GM18951 (cell line): ENCODE measurements around the gene PMEPA1.

ENCODE experiments used
- POLR2A ChIP-seq: IDR thresholded peaks from 4 replicates; pipeline ENCODE4 v1.6.1; 2011; ENCODE audit warnings: mild to moderate bottlenecking; ENCODE audit not compliant: insufficient read length, insufficient read depth; ENCODE audit errors: extremely low read depth
- in situ Hi-C: fragments of 300-500 bp; cut with MboI; formaldehyde crosslinking; loops from one replicate; pipeline ENCODE4 v1.12.0; 2022; ENCODE audit warnings: low sequenced_read_pairs, mixed read lengths, inconsistent platforms; ENCODE audit not compliant: unreplicated experiment

The PMEPA1 gene

DNA sequence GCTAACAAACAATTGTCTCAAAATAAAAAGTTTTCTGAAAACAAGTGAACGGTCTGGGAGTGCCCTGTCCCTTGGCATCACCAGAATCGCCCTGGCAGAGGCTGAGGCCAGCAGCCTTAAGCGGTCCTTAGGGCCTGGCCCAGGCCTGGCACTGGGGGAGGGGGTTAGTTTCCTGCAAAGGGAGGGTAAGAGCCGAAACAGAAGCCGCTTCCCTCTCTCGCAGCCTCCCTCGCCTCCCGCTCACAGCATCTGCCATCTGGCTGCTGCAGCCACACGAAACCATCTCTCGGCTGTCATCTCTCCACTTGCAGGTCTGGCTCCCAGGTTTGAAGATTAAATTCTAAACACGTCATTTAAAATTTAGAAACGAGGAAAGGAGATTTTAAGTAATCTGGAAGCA is 31.5 kb downstream of the PMEPA1 start:
- no peak for TF ChIP-seq POLR2A
- in situ Hi-C loops: no loop called here

DNA sequence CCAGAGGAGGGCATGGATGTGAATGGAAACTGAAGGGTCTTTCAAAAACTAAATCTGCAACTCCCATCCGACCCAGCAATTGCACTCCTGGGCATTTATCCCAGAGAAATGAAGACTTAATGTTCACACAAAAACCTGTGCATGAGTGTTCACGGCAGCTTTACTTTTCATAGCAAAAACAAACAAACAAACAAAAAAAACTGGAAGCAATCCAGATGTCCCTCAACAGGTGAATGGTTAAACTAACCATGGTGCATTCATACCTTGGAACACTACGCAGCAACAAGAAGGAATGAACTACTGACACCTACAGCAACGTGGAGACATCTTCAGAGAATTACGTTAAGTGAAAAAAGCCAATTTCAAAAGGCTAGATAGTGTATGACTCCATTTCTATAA is 32.2 kb downstream of the PMEPA1 start:
- in situ Hi-C loops: no loop called here
- no peak for TF ChIP-seq POLR2A

DNA sequence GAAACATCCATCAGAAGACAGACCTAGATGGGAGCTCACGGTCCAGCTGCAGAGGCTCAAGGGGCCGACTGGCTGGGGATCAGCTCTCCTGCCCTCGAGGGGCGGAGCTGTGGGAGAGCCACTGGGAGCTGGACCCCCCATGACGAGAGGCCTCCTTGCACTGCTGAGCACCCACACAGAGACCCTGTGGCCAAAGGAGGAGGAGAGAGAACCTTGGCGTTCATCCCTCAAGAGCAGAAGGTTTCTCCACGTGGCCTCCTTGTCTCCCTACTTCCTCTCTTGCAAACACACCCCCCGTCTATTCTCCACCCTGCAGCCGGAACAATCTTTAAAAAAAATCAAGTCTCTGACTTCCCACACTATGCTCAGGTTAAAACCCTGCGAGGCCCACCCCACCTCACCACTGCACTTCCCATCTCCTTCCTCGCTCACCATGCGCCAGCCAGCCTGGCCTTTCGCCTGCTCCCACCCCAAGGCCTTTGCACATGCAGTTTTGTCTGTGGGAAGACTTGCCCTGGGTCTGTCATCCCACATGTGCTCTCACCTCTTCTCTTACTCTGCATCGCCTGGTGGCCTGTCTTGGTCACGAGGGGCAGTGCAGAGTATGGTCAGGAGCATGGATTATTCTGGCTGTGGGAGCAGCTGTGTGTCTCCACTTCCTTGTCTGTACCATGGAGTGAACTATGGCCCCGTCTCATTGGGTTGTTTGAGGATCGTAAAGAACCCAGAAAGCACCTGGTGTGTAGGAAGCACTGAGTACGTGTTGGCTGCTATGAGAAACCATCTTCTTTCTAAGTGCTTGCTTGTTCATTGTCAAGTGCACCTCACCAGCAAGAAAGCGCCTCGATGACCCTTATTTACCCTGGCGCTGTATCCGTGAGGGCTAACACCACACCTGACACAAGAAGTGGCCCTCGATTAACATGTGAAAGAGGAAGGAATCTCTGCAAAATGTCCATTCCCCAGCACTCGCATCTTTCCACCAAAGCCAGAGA is 32.9 kb downstream of the PMEPA1 start:
- in situ Hi-C loops: no loop called here
- no peak for TF ChIP-seq POLR2A

DNA sequence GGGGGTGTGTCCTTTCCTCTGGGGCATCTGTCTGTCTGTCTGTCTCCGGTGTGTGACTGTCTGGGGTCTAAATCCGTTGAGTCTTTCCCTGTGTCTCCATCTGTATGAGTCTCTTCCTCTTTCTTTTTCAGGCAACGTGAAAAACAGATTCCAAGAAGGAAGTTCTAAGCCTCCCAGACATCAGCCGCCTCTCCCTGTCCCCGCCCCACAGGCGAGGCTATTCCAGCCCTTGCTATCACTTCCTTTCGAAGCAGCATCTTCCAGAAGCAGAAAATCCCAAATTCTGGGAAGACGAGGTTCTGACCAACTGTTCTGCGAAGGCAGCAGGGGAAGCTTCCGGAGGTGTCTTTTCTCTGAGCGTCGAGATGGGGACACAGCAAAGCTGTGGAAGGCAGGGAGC is 34.0 kb downstream of the PMEPA1 start:
- in situ Hi-C loops: no loop called here

DNA sequence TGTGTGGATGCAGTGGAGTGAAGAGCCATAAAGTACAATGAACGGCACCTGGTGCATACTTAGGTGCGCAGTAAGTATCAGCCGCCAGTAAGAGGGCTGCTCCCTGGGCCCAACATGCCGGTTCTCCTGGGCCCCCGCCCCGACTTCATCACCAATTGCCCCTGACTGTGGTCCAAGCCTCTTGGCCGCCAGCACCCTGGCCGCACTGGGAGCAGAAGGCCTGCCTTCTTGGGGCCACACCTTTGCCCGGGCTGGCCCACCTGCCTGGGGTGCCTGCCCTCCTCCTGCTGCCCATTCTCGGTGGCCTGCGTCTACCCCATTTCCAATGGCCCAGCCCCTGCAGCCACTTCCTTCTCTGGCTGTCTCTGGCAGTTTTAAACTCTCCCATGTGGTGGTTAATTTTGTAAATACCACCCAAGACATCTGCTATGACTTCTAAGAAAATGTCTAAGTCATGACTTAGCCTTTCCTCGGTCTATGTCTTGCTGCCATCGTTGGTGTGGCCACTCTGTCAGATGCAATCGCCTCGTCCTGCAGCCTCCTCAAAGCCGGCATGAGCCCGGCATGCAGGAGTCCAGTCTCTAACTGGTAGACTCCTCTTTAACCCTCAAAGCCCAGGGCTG is 36.8 kb downstream of the PMEPA1 start:
- in situ Hi-C loops: no loop called here

More for the DNA sequence above, 34.0 kb downstream of the PMEPA1 start:
- no peak for TF ChIP-seq POLR2A

DNA sequence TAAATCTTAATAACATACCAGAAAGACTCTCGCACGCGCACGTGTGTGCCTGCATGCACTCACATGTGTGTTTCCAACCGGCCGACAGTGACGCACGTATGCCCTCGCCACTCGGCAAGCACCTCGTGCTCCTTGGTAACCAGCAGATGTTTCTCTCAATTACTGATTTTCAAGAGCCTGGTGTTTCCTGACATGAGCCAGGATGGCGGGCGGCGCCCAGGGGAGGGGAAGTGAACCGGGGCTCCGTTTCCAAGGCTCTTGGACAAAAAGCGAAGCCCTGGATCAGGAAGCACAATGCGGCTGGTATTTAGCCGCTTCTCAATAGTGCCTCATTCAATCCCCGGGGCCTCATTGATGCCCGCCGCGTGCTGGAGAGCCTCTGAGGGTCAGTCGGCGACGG is 37.7 kb downstream of the PMEPA1 start:
- no peak for TF ChIP-seq POLR2A
- in situ Hi-C loops: no loop called here

More for the DNA sequence above, 36.8 kb downstream of the PMEPA1 start:
- TF ChIP-seq POLR2A: no peak

DNA sequence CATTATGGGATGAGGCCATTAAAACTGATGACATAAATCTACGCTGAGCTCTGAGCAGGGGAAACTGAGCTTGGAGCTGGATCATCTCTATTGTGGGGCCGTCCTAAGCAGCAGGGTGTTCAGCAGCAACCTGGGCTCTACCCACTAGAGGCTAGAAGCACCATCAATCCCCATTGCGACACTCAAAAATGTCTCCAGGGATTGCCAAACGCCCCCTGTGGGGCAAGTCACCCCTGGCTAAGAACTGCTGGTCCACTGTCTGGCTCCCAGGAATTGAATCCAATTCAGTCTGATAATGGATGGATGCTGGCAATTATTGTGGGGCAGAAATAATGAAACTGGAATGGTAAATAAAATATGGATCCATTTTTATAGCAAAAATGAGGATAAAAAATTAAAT is 38.2 kb downstream of the PMEPA1 start:
- in situ Hi-C loops: no loop called here
- TF ChIP-seq POLR2A: no peak

DNA sequence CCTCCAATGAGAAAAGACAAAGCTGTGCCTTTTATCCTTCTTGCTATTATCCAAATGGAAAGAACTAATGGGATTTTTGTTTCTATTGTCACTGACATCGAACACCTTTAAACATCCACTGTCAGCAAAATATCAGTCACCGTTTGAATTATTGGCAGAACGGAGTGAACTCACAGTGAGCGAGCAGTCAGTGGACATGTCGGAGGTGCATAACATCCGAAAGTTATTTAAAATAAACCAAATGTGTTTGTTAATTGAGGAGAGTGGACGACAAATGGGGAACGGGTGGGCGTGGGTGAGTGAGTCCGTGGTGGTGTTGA is 38.8 kb downstream of the PMEPA1 start:
- in situ Hi-C loops: no loop called here
- no peak for TF ChIP-seq POLR2A

DNA sequence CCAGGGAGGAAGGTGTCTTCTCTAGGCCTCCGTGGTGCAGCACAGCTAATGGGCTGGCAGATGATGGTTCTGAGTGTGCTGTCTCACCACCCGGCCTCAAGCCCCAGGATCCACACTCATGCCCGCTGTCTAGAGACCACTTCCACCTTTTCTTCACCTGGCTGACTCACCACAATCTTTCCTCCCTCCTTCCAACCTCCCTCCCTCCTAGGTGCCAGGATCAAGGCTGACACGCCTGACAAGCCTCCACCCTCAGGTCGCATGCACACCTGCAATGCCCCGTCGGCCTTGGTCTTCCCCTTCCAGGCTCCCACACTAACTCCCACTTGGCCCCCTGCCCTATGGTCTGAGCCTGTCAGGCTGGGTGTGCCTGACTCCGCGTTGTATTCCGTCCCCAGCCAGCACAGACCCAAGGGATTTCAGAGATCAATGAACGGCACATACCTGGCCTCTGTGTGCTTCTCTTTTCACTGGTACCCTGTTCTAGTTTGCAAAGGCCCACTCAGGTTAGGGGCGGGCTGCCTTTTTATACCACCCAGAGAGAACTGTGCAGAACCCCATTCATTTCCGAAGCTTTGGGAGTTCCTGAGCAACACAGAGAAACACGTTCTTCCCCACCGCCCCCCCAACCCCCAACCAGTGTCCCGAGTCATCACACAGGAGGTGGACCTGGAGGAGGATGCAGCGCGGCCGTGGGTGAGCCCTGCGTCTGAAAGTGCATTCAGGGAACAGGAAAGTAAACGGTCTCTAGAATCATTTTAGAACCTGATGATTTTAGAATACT is 39.3 kb downstream of the PMEPA1 start:
- TF ChIP-seq POLR2A: no peak
- in situ Hi-C loops: no loop called here

DNA sequence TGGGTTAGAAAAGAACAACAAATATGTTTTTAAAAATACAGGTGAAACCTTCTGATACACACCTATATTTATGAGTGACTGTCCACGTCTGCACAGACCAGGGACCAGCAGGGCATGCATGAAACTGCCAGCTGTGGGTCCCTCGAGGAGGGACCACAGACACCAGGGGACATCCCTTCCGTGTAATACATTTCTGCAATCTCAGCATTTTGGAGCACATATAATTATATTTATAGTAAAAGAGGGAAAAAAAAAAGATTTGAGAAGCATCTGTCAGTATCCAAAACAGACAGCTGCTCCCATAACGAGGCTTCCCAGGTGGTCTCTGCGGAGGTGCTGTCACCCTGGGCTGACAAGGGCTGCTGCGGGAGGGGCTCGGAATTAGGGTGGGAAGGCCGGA is 40.2 kb downstream of the PMEPA1 start:
- no peak for TF ChIP-seq POLR2A
- in situ Hi-C loops: no loop called here

DNA sequence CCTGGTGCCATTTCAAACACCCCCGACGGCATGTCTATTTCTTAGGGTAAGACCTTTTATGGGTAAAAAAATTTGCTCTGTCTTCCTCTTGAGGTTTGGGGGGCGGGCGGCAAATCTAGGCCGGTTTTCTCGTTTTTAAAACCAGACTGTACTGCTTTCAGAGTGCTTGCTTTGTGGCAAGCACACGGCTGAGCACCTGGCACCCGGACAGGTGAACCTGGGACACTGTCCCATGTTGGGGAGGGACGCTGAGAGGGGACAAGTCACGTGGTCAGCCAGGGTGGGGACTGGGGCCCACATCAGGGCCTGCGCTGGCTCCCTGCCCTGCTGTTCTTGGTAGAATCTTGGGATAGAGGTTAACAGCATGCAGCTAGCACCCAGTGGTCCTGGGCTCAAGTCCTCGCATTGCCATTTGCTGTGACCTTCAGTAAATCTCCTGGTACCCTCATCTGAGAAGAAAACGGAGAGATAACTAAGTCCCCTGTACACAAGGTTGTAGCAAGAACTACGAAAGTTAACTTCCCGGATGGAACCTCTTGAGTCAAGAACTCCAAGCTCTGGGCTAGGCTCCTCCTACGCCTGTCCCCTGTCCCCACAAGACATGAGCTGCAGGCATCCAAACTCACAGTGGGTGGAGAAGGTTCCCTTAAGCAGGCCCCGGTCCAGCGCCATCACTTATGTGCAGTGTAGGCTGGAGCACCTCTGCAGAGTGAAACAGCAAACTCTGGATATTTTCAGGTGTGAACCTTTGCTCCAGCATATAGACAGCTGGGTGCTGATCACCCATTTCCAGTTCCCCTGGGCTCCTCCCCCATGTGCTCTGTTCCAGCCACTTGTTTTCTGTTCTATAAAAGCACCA is 41.7 kb downstream of the PMEPA1 start:
- in situ Hi-C loops: no loop called here
- no peak for TF ChIP-seq POLR2A

DNA sequence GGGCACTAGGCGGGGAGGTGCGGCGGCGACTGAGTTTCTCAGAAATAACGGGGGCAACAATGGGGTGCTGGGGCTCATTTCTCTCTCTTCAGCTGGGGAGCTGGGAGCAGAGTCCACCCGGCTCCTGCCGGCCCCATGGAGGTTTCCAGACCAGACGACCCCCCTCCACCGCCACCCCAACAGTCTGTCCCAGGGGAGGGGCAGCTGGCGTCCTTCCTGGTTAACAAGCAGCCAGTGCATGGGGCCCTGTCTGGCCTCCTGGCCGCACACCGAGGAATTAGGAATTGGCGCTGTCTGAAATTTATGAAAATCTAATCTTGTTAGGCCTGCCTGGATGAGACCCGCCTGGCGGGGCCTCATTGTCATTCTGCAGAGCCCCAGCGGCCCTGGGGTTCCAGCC is 42.4 kb downstream of the PMEPA1 start:
- no peak for TF ChIP-seq POLR2A
- in situ Hi-C loops: no loop called here

DNA sequence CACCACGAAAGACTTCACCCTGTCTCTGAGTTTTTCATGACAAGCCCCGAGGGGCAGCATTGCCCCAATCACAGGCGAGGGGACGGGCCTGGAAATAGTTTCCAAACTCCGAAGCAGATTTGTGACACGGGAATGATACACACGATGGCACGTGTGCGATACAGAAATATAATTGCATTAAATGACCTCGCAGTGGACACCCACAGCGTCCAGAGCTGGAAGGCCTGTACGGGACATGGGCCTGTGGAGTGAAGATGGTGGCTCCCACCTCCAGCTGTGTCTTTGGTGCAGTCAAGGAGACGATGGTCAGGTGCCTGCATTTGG is 43.0 kb downstream of the PMEPA1 start:
- TF ChIP-seq POLR2A: no peak
- in situ Hi-C loops: no loop called here
